Fibroblast of lung (primary cell): Measurements from ENCODE around the gene ATP13A2. TPM values are rescaled to one million over a fixed set of nuclear protein-coding genes. Genes with fewer than 3 reads are reported as not detected.

Experiments
- DNase-seq, 2 donors: peaks; one replicate each; pipeline versions ENCODE4 v3.0.0 to v3.0.0-alpha.2; 2010; ENCODE audit warnings: low read depth in 2 of 2
- H2AFZ ChIP-seq: 2 replicates; pipeline ENCODE4 v1.5.1; 2012; ENCODE audit warnings: low read length, control low read depth, inconsistent platforms
- H3K27ac ChIP-seq: 2 replicates; pipeline ENCODE4 v1.5.1; 2011; ENCODE audit warnings: low read length, control low read depth; ENCODE audit not compliant: insufficient read depth
- H3K27me3 ChIP-seq: 2 replicates; pipeline ENCODE4 v1.5.1; 2011; ENCODE audit warnings: mild to moderate bottlenecking, low read length; ENCODE audit not compliant: control insufficient read depth, insufficient read depth
- H3K36me3 ChIP-seq: 2 replicates; pipeline ENCODE4 v1.5.1; 2011; ENCODE audit warnings: low read length; ENCODE audit not compliant: control insufficient read depth, insufficient read depth
- H3K4me1 ChIP-seq: 2 replicates; pipeline ENCODE4 v1.5.1; 2011; ENCODE audit warnings: low read length; ENCODE audit not compliant: control insufficient read depth, insufficient read depth; ENCODE audit errors: extremely low read depth
- H3K4me2 ChIP-seq: 2 replicates; pipeline ENCODE4 v1.5.1; 2011; ENCODE audit warnings: low read length, control low read depth; ENCODE audit not compliant: insufficient read depth; ENCODE audit errors: extremely low read depth
- H3K4me3 ChIP-seq, 4 experiments: fragments of 200-600 bp in 1 of 4; sonication (generic) in 1 of 4; replicated peaks in 1 of 4; 2 replicates each; pipeline ENCODE4 v1.5.1; 2011 to 2016; ENCODE audit warnings: low read length in 4 of 4, low read depth in 3 of 4, mild to moderate bottlenecking in 3 of 4, control low read depth in 2 of 4, inconsistent platforms in 1 of 4, mixed read lengths in 1 of 4; ENCODE audit not compliant: insufficient read depth in 1 of 4; ENCODE audit errors: control extremely low read depth in 1 of 4
- H3K79me2 ChIP-seq: 2 replicates; pipeline ENCODE4 v1.5.1; 2012; ENCODE audit warnings: mild to moderate bottlenecking, low read length, inconsistent platforms; ENCODE audit not compliant: control insufficient read depth, insufficient read depth
- H3K9ac ChIP-seq: 2 replicates; pipeline ENCODE4 v1.5.1; 2011; ENCODE audit warnings: mild to moderate bottlenecking, low read length, control low read depth; ENCODE audit not compliant: insufficient read depth
- H3K9me3 ChIP-seq: 2 replicates; pipeline ENCODE4 v1.5.1; 2012; ENCODE audit warnings: low read depth, low read length; ENCODE audit not compliant: control insufficient read depth, insufficient read depth
- H4K20me1 ChIP-seq: 2 replicates; pipeline ENCODE4 v1.5.1; 2011; ENCODE audit warnings: low read length; ENCODE audit not compliant: control insufficient read depth, insufficient read depth; ENCODE audit errors: extremely low read depth
- EZH2 ChIP-seq: IDR thresholded peaks from 2 replicates; pipeline ENCODE4 v1.5.1; 2012; ENCODE audit warnings: low read length, control low read depth, mild to moderate bottlenecking; ENCODE audit errors: missing control alignments
- polyA plus RNA-seq, 2 donors: library from polyadenylated mRNA; depleted of rRNA in 1 of 2; stranded (reverse) in 1 of 2; unstranded in 1 of 2; fragments of >200 nt; gene quantifications; 2 replicates each; pipeline ENCODE4 v1.2.1, GENCODE V29; 2011 to 2012; ENCODE audit warnings: missing spikeins in 1 of 2
- total RNA-seq: library from RNA; depleted of rRNA; stranded (reverse); fragments of >200 nt; gene quantifications from 2 replicates; pipeline ENCODE4 v1.2.1, GENCODE V29; 2014
- TF ChIP-seq, protein P1 (sequence below), 2 donors: IDR thresholded peaks in 1 of 2; conservative IDR thresholded peaks in 1 of 2; 1 replicate in 1 of 2; 2 replicates in 1 of 2; pipeline ENCODE4 v1.5.1; 2011 to 2012; ENCODE audit warnings: low read length in 2 of 2, control low read depth in 1 of 2, inconsistent platforms in 1 of 2, low read depth in 1 of 2, mild to moderate bottlenecking in 1 of 2

Gene ATP13A2
- total and polyA plus RNA-seq, 2 donors (not counting 1 experiment from before 2014, with no cell fraction given): 6.5 to 10.9 TPM

DNA sequence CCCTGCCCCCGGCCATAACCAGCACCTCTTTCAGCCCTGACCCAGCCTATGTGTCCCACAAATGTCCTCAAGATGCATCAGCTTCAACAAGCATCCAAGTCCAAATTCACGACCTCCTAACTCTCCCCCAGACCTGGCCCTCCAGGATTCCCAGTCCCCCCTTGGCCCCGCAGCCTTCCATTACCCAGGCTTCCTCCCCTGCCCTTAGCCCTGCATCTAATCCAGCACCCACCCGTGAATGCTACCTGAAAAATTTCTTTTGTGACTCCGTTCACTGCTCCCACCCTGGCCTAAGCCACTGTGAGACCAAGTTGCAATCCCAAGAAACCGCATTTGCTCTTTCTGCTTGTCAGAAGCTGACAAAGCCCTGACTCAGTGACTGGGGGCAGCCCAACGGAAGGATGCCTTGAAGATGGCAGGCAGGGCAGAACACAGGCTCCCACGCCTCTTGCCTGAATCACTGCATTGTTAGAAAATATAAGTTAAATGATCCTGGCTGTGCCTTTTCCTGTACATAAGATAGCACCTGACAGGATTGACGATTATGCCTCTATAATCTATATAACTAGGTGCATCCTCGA lies 30.4 kb downstream of the ATP13A2 start:
- no peak overlapping the region for H2AFZ ChIP-seq
- H3K9ac ChIP-seq: no peak overlapping the region
- H3K27ac ChIP-seq: peak overlapping the region; percentile 74

DNA sequence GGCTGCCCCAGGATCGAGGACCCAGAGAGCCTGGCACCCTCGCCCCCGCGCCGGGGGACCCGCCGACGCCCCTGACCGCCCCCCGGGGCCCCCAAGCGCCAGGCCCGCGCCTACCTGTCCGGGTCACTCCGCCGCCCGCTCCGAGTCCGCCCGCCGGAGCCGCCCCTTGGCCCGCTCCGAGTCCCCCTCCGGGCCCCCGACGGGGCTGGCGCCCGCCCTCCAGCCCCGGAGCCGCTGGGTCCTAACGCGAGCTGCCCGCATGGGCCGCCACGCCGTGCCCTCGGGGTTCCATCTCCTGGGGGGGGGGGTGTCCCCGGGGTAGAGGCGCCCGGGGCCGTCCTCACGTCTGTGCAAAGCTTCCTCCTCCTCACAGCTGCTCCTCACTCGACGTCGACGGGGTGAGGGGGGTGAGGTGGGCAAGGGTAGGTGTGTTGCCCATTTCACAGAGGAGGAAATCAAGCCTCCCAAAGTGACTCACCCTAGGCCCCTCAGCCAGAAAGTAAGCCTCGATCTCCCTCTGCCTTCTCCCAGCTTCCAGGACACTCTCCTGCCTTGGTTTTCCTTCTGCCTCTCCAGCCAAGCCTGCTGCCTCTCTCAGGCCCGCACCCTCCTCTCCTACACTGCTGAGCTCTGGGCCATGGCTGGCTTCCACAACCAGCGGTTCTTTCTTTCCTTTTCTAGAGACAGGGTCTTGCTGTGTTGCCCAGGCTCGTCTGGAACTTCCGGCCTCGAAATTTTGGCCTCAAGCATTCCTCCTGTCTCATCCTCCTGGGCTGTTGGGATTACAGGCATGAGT lies 31.1 kb downstream of the ATP13A2 start, which contains the start of gene MFAP2:
TSS of gene MFAP2 (minus strand) at position 148 of the 796 bp plus-strand sequence. CDS start 2,347 bp downstream, outside the sequence.
- Histone ChIP-seq H3K4me1 (peaks cover 23% of the 10 kb centered on the region), H3K36me3 (peaks cover 1% of the 10 kb centered on the region), H3K4me3 (peak within 1 kb of the TSS; percentile 67 to 74 (median 72)), H2AFZ (no peak within 1 kb of the TSS), H4K20me1 (no peaks in the 10 kb centered on the region), H3K4me2 (peak within 1 kb of the TSS; percentile 86), H3K9me3 (no peaks in the 10 kb centered on the region), H3K27me3 (no peaks in the 10 kb centered on the region), H3K27ac (peak within 1 kb of the TSS; percentile 83), H3K9ac (peak within 1 kb of the TSS; percentile 58), H3K79me2 (peaks cover 10% of the 10 kb centered on the region)
- no peak for TF ChIP-seq EZH2
- TF ChIP-seq, protein P1, sequence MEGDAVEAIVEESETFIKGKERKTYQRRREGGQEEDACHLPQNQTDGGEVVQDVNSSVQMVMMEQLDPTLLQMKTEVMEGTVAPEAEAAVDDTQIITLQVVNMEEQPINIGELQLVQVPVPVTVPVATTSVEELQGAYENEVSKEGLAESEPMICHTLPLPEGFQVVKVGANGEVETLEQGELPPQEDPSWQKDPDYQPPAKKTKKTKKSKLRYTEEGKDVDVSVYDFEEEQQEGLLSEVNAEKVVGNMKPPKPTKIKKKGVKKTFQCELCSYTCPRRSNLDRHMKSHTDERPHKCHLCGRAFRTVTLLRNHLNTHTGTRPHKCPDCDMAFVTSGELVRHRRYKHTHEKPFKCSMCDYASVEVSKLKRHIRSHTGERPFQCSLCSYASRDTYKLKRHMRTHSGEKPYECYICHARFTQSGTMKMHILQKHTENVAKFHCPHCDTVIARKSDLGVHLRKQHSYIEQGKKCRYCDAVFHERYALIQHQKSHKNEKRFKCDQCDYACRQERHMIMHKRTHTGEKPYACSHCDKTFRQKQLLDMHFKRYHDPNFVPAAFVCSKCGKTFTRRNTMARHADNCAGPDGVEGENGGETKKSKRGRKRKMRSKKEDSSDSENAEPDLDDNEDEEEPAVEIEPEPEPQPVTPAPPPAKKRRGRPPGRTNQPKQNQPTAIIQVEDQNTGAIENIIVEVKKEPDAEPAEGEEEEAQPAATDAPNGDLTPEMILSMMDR (conservative IDR thresholded peaks at IDR 0.05 in 1 of 2, IDR thresholded peaks at IDR 0.05 in 1 of 2; ENCODE audit: low read depth in 1 of 2, low read length in 2 of 2): no peak
- peak in 1 of 2 donors; percentile 44 for DNase-seq

More for the DNA sequence above, 30.4 kb downstream of the ATP13A2 start:
- H4K20me1 ChIP-seq: no peaks in the 10 kb centered on the region
- H3K4me2 ChIP-seq: peak overlapping the region; percentile 68
- no peak for TF ChIP-seq EZH2
- TF ChIP-seq, protein P1 (conservative IDR thresholded peaks at IDR 0.05 in 1 of 2, IDR thresholded peaks at IDR 0.05 in 1 of 2; ENCODE audit: low read depth in 1 of 2, low read length in 2 of 2): no peak
- peaks cover 1% of the 10 kb centered on the region for H3K36me3 ChIP-seq
- H3K9me3 ChIP-seq: no peaks in the 10 kb centered on the region
- peak overlapping the region in 1 of 4 experiments; percentile 74 for H3K4me3 ChIP-seq
- H3K79me2 ChIP-seq: peaks cover 10% of the 10 kb centered on the region
- H3K4me1 ChIP-seq: peaks cover 23% of the 10 kb centered on the region
- DNase-seq: peak; percentile 71 to 96
- no peaks in the 10 kb centered on the region for H3K27me3 ChIP-seq
